ENCODE results near the gene ARHGEF28.

The ARHGEF28 gene

DNA sequence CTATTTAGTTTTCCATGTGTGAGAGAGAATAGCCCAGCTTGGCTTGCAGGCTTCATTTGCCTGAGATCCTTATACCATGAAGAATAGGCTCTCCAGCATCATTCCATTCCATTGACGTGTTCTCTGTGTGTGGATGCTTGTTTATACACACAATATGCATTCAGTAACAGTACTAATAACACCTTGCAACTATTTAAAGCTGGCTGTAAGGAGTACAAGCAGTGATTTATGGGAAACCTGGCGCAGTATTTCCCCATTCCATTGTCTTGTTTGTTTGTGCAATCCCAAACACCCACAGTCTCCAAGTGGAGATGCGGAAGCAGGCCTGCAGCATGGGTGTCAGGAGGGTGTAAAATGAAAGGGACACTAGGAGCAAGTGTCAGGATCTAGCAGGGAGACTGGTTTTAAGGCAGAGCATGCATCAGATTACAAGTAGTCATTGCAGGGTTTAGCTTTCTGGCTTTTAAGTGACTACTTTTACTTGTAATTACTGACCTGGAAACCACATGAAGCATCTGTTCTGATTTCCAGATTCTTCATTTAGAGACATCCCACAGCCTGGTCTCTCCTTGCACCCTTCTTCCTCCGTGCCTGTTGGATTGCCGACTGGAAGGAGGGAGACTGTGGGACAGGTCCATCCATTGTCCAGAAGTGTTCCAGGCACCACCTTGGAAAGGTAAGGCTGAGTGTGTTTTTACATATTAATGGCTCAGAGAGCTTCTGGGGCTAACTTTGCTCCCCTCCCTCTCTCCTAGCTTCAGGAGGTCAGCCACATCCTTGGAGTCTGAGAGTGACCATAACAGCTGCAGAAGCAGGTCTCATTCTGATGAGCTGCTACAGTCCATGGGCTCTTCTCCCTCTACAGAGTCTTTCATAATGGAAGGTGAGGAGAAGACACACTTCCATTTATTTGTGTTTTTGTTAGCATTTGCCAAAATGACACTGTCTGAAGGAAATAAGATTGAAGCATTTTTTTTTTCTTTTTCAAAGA lies 241.6 kb downstream of the ARHGEF28 start:
- H3K36me3 ChIP-seq (ENCODE audit: control insufficient read depth in 5 of 5, insufficient read depth in 5 of 5, low read length in 5 of 5), result peaks cover 5 to 20% (median 12%) of the 10 kb centered on the region in 5 donors
- no peak overlapping the region for H3K9ac ChIP-seq (ENCODE audit: low read length in 5 of 5)
- peaks cover 0 to 27% (median 13%) of the 10 kb centered on the region in 5 donors for H3K4me1 ChIP-seq (ENCODE audit: control insufficient read depth in 5 of 5, insufficient read depth in 5 of 5, low read length in 5 of 5)
- no peak overlapping the region for H3K4me3 ChIP-seq (ENCODE audit: low read depth in 1 of 5, low read length in 5 of 5)
- no peaks in the 10 kb centered on the region for H3K9me3 ChIP-seq (ENCODE audit: control insufficient read depth in 5 of 5, low read length in 5 of 5)
- no peak overlapping the region for H3K27ac ChIP-seq (ENCODE audit: low read depth, low read length)
- no peaks in the 10 kb centered on the region for H3K27me3 ChIP-seq (ENCODE audit: control insufficient read depth in 5 of 5, insufficient read depth in 4 of 5, low read length in 5 of 5)

DNA sequence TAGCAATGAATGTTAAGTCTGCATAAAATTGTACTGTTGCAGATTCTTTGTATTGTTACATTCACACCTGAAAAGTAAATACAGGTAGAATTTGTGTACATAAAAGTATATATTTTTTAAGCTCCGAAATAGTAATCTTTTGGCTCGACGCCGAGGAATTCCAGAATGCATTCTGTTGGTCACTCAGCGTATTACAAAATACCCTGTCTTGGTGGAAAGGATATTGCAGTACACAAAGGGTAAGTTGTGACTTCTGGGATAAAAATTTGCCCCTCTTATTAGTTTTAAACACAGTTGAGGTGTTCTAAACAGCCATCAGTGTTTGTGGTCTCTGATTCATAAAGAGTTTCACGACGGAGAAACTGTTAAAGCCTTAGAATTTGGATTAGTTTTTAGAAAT lies 257.6 kb downstream of the ARHGEF28 start:
- Histone ChIP-seq H3K27me3 (ENCODE audit: control insufficient read depth in 5 of 5, insufficient read depth in 4 of 5, low read length in 5 of 5) (no peaks in the 10 kb centered on the region), H3K4me3 (ENCODE audit: low read depth in 1 of 5, low read length in 5 of 5) (no peak overlapping the region), H3K4me1 (ENCODE audit: control insufficient read depth in 5 of 5, insufficient read depth in 5 of 5, low read length in 5 of 5) (peaks cover 0 to 5% (median 0%) of the 10 kb centered on the region in 5 donors), H3K9me3 (ENCODE audit: control insufficient read depth in 5 of 5, low read length in 5 of 5) (no peaks in the 10 kb centered on the region), H3K36me3 (ENCODE audit: control insufficient read depth in 5 of 5, insufficient read depth in 5 of 5, low read length in 5 of 5) (peaks cover 3 to 15% (median 6%) of the 10 kb centered on the region in 5 donors), H3K27ac (ENCODE audit: low read depth, low read length) (no peak overlapping the region), H3K9ac (ENCODE audit: low read length in 5 of 5) (no peak overlapping the region)

DNA sequence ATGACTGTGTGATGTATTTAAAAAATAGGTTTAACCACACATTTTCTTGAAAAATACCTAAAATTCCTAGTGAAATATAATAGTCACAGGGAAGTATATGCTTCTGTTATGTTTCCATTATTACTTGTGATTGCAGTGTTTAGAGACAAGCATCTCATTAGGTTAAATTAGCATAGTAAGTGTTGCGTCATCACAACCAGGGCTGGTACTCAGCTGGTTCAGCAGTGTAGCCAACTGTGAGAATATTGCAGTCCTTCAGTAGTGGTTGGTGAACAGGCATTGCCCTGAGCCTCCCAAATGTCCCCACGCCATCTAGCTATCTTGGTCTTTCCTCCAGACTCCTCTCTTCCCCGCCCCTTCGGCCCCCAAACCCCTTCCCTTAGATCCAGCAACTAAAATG lies 261.7 kb downstream of the ARHGEF28 start:
- Histone ChIP-seq H3K27ac (ENCODE audit: low read depth, low read length) (no peak overlapping the region), H3K4me1 (ENCODE audit: control insufficient read depth in 5 of 5, insufficient read depth in 5 of 5, low read length in 5 of 5) (peaks cover 0 to 5% (median 0%) of the 10 kb centered on the region in 5 donors), H3K4me3 (ENCODE audit: low read depth in 1 of 5, low read length in 5 of 5) (no peak overlapping the region), H3K9me3 (ENCODE audit: control insufficient read depth in 5 of 5, low read length in 5 of 5) (no peaks in the 10 kb centered on the region), H3K27me3 (ENCODE audit: control insufficient read depth in 5 of 5, insufficient read depth in 4 of 5, low read length in 5 of 5) (no peaks in the 10 kb centered on the region), H3K9ac (ENCODE audit: low read length in 5 of 5) (no peak overlapping the region), H3K36me3 (ENCODE audit: control insufficient read depth in 5 of 5, insufficient read depth in 5 of 5, low read length in 5 of 5) (peaks cover 11 to 23% (median 19%) of the 10 kb centered on the region in 5 donors)

DNA sequence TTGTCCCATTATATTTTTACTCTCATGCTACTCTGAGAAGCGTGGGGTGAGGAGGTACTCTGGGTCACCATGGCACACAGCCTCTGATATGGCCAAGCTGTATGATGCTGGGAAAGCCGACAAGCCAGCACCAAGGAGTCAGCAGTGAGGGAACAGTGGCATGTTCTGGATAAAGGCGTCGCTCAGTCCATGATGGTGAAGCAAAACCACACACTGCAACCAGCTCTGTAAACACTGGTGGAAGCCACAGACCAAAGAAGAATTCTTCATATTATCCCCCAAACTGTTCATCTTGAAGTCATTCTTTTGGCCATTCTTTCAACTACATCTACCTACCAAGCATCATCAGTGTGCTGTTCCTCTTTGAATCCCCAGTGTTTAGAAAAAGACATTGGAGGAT lies 264.6 kb downstream of the ARHGEF28 start:
- no peaks in the 10 kb centered on the region for H3K27me3 ChIP-seq (ENCODE audit: control insufficient read depth in 5 of 5, insufficient read depth in 4 of 5, low read length in 5 of 5)
- H3K9me3 ChIP-seq (ENCODE audit: control insufficient read depth in 5 of 5, low read length in 5 of 5), result no peaks in the 10 kb centered on the region
- H3K9ac ChIP-seq (ENCODE audit: low read length in 5 of 5), result no peak overlapping the region
- H3K4me1 ChIP-seq (ENCODE audit: control insufficient read depth in 5 of 5, insufficient read depth in 5 of 5, low read length in 5 of 5), result no peaks in the 10 kb centered on the region
- no peak overlapping the region for H3K27ac ChIP-seq (ENCODE audit: low read depth, low read length)
- H3K4me3 ChIP-seq (ENCODE audit: low read depth in 1 of 5, low read length in 5 of 5), result no peak overlapping the region
- peaks cover 15 to 29% (median 20%) of the 10 kb centered on the region in 5 donors for H3K36me3 ChIP-seq (ENCODE audit: control insufficient read depth in 5 of 5, insufficient read depth in 5 of 5, low read length in 5 of 5)

DNA sequence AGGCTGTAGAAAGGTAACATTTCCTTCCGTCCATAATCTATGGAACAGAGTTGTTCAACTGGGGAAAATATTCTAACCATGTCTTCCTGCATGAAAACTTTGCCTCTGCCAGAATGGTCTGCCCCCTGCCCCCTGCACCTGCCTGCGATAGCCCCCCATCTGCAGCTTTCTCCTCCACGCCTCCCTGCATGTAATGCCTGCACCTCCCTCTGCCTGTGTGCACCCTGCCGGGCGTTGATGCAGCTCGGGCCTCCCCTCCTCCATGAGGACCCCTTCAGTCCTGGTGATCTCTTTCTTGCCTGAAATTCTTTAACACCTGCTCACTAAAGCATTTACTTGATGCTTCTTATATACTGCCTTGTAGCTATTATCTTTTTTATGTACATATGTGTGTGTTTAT lies 266.2 kb downstream of the ARHGEF28 start:
- no peaks in the 10 kb centered on the region for H3K9me3 ChIP-seq (ENCODE audit: control insufficient read depth in 5 of 5, low read length in 5 of 5)
- no peak overlapping the region for H3K9ac ChIP-seq (ENCODE audit: low read length in 5 of 5)
- H3K4me1 ChIP-seq (ENCODE audit: control insufficient read depth in 5 of 5, insufficient read depth in 5 of 5, low read length in 5 of 5), result no peaks in the 10 kb centered on the region
- peaks cover 11 to 29% (median 15%) of the 10 kb centered on the region in 5 donors for H3K36me3 ChIP-seq (ENCODE audit: control insufficient read depth in 5 of 5, insufficient read depth in 5 of 5, low read length in 5 of 5)
- no peaks in the 10 kb centered on the region for H3K27me3 ChIP-seq (ENCODE audit: control insufficient read depth in 5 of 5, insufficient read depth in 4 of 5, low read length in 5 of 5)
- H3K27ac ChIP-seq (ENCODE audit: low read depth, low read length), result no peak overlapping the region
- no peak overlapping the region for H3K4me3 ChIP-seq (ENCODE audit: low read depth in 1 of 5, low read length in 5 of 5)

DNA sequence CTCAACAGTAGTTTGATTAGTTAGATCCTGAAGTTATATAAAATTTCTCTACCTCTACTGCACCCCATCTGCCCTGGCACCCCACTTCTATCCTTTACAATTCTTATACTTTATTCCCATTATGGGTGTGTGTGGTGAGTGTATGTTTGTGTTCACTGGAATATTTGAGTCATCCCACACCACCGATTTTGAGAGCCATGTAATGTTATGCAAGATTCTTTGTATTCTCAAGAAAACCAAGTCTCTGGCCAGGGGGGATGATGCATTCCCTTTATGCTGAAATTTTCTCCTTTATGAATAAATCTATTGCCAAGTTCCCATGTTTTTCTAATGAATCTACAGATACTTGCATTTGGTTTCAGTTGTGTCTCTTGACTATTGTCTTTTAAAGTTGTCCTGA lies 266.8 kb downstream of the ARHGEF28 start:
- Histone ChIP-seq H3K4me1 (ENCODE audit: control insufficient read depth in 5 of 5, insufficient read depth in 5 of 5, low read length in 5 of 5) (peaks cover 0 to 2% (median under 1%) of the 10 kb centered on the region in 5 donors), H3K27me3 (ENCODE audit: control insufficient read depth in 5 of 5, insufficient read depth in 4 of 5, low read length in 5 of 5) (no peaks in the 10 kb centered on the region), H3K27ac (ENCODE audit: low read depth, low read length) (no peak overlapping the region), H3K9me3 (ENCODE audit: control insufficient read depth in 5 of 5, low read length in 5 of 5) (no peaks in the 10 kb centered on the region), H3K36me3 (ENCODE audit: control insufficient read depth in 5 of 5, insufficient read depth in 5 of 5, low read length in 5 of 5) (peaks cover 11 to 28% (median 15%) of the 10 kb centered on the region in 5 donors), H3K4me3 (ENCODE audit: low read depth in 1 of 5, low read length in 5 of 5) (no peak overlapping the region), H3K9ac (ENCODE audit: low read length in 5 of 5) (no peak overlapping the region)

DNA sequence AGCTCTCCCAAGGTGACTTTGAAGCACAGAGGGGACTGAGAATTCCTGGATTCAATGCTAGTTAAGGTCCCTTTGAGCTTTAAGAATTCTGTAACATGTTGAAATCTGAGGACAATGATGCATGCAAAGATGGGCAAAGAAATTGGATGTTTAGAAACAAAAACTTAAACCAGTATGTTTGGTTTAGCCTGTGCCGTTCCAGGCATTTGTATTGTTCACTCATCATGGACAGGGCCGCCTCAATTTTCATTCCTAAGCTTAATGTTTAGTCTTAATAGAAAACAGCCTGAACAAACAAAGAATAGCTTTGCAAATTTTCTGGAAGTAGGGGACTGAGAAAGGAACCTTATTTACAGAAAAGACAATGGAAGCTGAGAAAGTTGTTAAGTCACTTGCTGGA lies 267.8 kb downstream of the ARHGEF28 start:
- Histone ChIP-seq H3K9me3 (ENCODE audit: control insufficient read depth in 5 of 5, low read length in 5 of 5) (no peaks in the 10 kb centered on the region), H3K36me3 (ENCODE audit: control insufficient read depth in 5 of 5, insufficient read depth in 5 of 5, low read length in 5 of 5) (peaks cover 3 to 23% (median 12%) of the 10 kb centered on the region in 5 donors), H3K27me3 (ENCODE audit: control insufficient read depth in 5 of 5, insufficient read depth in 4 of 5, low read length in 5 of 5) (no peaks in the 10 kb centered on the region), H3K4me3 (ENCODE audit: low read depth in 1 of 5, low read length in 5 of 5) (no peak overlapping the region), H3K4me1 (ENCODE audit: control insufficient read depth in 5 of 5, insufficient read depth in 5 of 5, low read length in 5 of 5) (peaks cover 0 to 5% (median 5%) of the 10 kb centered on the region in 5 donors), H3K27ac (ENCODE audit: low read depth, low read length) (no peak overlapping the region), H3K9ac (ENCODE audit: low read length in 5 of 5) (no peak overlapping the region)

DNA sequence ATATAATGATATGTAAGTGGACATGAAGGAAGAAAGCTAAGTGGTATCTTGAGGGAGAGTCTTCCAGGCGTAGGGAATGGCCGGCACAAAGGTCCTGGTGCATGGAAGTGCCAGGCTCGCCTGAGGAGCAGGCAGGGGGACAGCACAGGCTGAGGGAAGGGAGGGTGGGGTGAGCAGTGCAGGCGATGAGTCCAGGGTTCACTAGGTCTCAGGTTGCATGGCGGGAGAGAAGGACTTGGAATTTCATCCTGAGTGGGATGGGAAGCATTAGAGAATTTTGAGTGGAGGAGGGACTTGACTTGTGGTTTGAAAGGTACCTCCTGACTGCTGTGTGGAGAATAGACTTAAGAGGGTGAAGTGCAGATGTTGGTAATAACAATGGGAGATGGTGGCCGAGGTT lies 268.9 kb downstream of the ARHGEF28 start:
- H3K4me1 ChIP-seq (ENCODE audit: control insufficient read depth in 5 of 5, insufficient read depth in 5 of 5, low read length in 5 of 5), result peaks cover 0 to 5% (median 5%) of the 10 kb centered on the region in 5 donors
- H3K9ac ChIP-seq (ENCODE audit: low read length in 5 of 5), result no peak overlapping the region
- H3K9me3 ChIP-seq (ENCODE audit: control insufficient read depth in 5 of 5, low read length in 5 of 5), result no peaks in the 10 kb centered on the region
- H3K27me3 ChIP-seq (ENCODE audit: control insufficient read depth in 5 of 5, insufficient read depth in 4 of 5, low read length in 5 of 5), result no peaks in the 10 kb centered on the region
- H3K27ac ChIP-seq (ENCODE audit: low read depth, low read length), result no peak overlapping the region
- peaks cover 0 to 19% (median 12%) of the 10 kb centered on the region in 5 donors for H3K36me3 ChIP-seq (ENCODE audit: control insufficient read depth in 5 of 5, insufficient read depth in 5 of 5, low read length in 5 of 5)
- no peak overlapping the region for H3K4me3 ChIP-seq (ENCODE audit: low read depth in 1 of 5, low read length in 5 of 5)

DNA sequence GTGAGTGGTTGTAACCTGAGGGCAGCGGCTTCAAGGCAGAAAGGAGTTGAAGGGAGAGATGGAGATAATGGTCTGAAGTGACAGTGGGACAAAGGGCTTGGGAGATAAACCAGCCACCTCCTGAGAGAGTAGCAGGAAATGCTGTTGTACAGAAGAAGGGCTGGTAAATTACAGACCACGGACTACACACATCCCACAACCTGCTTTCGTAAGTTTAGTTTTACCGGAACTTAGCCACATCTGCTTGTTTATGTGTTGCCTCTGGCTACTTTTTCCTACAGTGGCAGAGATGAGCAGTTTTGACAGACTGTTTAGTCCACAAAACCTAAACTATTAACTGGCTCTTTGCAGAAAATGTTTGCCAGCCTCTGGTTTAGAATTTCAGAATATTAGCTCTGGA lies 269.5 kb downstream of the ARHGEF28 start:
- Histone ChIP-seq H3K9me3 (ENCODE audit: control insufficient read depth in 5 of 5, low read length in 5 of 5) (no peaks in the 10 kb centered on the region), H3K9ac (ENCODE audit: low read length in 5 of 5) (no peak overlapping the region), H3K4me3 (ENCODE audit: low read depth in 1 of 5, low read length in 5 of 5) (no peak overlapping the region), H3K4me1 (ENCODE audit: control insufficient read depth in 5 of 5, insufficient read depth in 5 of 5, low read length in 5 of 5) (peaks cover 0 to 6% (median 5%) of the 10 kb centered on the region in 5 donors), H3K27ac (ENCODE audit: low read depth, low read length) (no peak overlapping the region), H3K27me3 (ENCODE audit: control insufficient read depth in 5 of 5, insufficient read depth in 4 of 5, low read length in 5 of 5) (no peaks in the 10 kb centered on the region), H3K36me3 (ENCODE audit: control insufficient read depth in 5 of 5, insufficient read depth in 5 of 5, low read length in 5 of 5) (peaks cover 0 to 14% (median 12%) of the 10 kb centered on the region in 5 donors)

DNA sequence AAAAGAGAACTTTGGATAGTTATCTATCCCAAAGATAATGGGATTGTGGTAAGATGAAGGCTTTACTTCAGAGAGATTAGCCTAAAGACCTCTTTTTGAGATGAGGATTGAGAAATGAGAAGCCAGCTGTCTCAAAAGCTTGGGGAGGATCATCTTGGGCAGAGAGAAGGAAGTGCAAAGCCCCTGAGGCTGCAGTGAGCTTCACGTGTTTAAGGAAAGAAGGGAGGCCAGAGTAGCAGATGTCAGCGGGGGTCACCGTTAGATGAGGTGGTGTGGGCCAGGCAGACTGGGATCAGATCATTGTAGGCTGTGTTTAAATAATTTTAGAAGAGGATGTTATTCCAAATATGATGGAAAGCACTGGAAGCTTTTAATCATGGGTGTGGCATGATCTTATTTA lies 270.1 kb downstream of the ARHGEF28 start:
- Histone ChIP-seq H3K4me1 (ENCODE audit: control insufficient read depth in 5 of 5, insufficient read depth in 5 of 5, low read length in 5 of 5) (peaks cover 0 to 12% (median 10%) of the 10 kb centered on the region in 5 donors), H3K9me3 (ENCODE audit: control insufficient read depth in 5 of 5, low read length in 5 of 5) (no peaks in the 10 kb centered on the region), H3K27me3 (ENCODE audit: control insufficient read depth in 5 of 5, insufficient read depth in 4 of 5, low read length in 5 of 5) (no peaks in the 10 kb centered on the region), H3K27ac (ENCODE audit: low read depth, low read length) (no peak overlapping the region), H3K4me3 (ENCODE audit: low read depth in 1 of 5, low read length in 5 of 5) (no peak overlapping the region), H3K36me3 (ENCODE audit: control insufficient read depth in 5 of 5, insufficient read depth in 5 of 5, low read length in 5 of 5) (peaks cover 0 to 10% (median 7%) of the 10 kb centered on the region in 5 donors), H3K9ac (ENCODE audit: low read length in 5 of 5) (no peak overlapping the region)

Measured in subcutaneous abdominal adipose tissue (tissue), 5 donors.